Activated T-cell treated with anti-CD3 and anti-CD28 coated beads, Interleukin-2, amount 50 U/mL, for 24 hours (primary cell): Measurements from ENCODE around the gene SPINK5.

Source experiments
- DNase-seq: peaks from one replicate; pipeline ENCODE4 v3.0.0-alpha.2; 2020
- H3K27ac Mint-ChIP-seq: 2 replicates; pipeline ENCODE4 v1.8.0; 2020; ENCODE audit warnings: mild to moderate bottlenecking, mixed read lengths
- H3K27me3 Mint-ChIP-seq: 2 replicates; pipeline ENCODE4 v1.8.0; 2020; ENCODE audit warnings: mixed read lengths
- H3K36me3 Mint-ChIP-seq: 2 replicates; pipeline ENCODE4 v1.8.0; 2020; ENCODE audit warnings: low read depth, mixed read lengths
- H3K4me1 Mint-ChIP-seq: 2 replicates; pipeline ENCODE4 v1.8.0; 2020; ENCODE audit warnings: low read depth, mixed read lengths
- H3K4me3 Mint-ChIP-seq: 2 replicates; pipeline ENCODE4 v1.8.0; 2020; ENCODE audit warnings: mild to moderate bottlenecking, moderate library complexity, mixed read lengths
- H3K9me3 Mint-ChIP-seq: 2 replicates; pipeline ENCODE4 v1.8.0; 2020; ENCODE audit warnings: mixed read lengths

The SPINK5 gene

DNA sequence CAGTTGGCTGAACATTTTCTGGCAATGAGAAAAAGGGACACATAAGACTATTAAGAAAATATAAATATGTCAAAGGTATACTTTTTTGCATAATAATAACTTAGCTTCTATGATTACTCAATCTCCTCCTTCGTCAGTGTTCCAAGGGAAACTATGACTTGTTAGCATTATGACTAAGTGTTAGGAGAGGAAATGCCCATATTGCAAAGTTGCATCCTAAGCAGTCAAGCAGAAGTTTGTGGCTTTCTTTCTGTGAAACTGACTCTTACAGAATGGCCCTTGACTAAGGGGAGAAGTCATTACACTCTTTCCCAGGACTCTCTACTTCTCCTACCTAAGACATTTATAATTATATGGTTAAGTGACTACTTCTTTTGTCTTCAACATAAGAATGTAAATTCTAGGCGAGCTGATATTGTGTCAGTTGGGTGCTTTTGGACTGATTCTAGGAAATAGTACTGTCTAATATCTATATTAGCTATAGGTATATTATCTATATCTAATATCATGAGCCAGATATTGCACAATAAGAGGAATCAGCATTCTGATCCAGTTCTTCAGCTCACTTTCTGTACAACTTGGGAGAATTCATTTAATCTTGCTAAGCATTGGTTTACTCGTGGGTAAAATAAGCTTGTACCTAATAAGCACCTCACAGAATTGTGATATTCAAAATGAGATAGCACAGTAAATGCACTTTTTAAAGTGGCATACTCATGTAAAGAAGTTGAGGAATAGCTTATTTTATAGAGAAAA, 122.6 kb downstream of the SPINK5 start:
- DNase-seq = no peak
- Mint-ChIP-seq H3K4me1 (peaks cover 9% of the 10 kb centered on the region), H3K27me3 (peaks cover 30% of the 10 kb centered on the region), H3K36me3 (no peaks in the 10 kb centered on the region), H3K27ac (no peak overlapping the region), H3K9me3 (no peaks in the 10 kb centered on the region), H3K4me3 (no peak overlapping the region)
